Ectodermal cell (in vitro differentiated cells): ENCODE measurements around the gene HCK.

ENCODE experiments used
- H3K27ac ChIP-seq: 2 replicates; pipeline ENCODE4 v1.7.0; 2013; ENCODE audit warnings: mild to moderate bottlenecking, low read depth, low read length; ENCODE audit not compliant: insufficient read depth, poor library complexity, severe bottlenecking
- H3K27me3 ChIP-seq: 2 replicates; pipeline ENCODE4 v1.7.0; 2013; ENCODE audit warnings: mild to moderate bottlenecking, low read length; ENCODE audit not compliant: insufficient read depth, control insufficient read depth, poor library complexity, severe bottlenecking
- H3K36me3 ChIP-seq: one replicate; pipeline ENCODE4 v1.7.0; 2013; ENCODE audit warnings: low read length; ENCODE audit not compliant: control insufficient read depth, insufficient read depth
- H3K4me1 ChIP-seq: one replicate; pipeline ENCODE4 v1.7.0; 2013; ENCODE audit warnings: low read length; ENCODE audit not compliant: control insufficient read depth, insufficient read depth
- H3K4me3 ChIP-seq: 2 replicates; pipeline ENCODE4 v1.7.0; 2013; ENCODE audit warnings: low read depth, low read length, control low read depth; ENCODE audit not compliant: insufficient read depth
- H3K9me3 ChIP-seq: 2 replicates; pipeline ENCODE4 v1.7.0; 2013; ENCODE audit warnings: mild to moderate bottlenecking, low read length, moderate library complexity; ENCODE audit not compliant: control insufficient read depth
- WGBS, 2 experiments: methylation state at CpG; one replicate each; pipeline ENCODE4 v1.1.7; 2013; ENCODE audit warnings: missing lambda C conversion rate in 2 of 2; 5-methylcytosine and 5-hydroxymethylcytosine counted together

HCK gene

DNA sequence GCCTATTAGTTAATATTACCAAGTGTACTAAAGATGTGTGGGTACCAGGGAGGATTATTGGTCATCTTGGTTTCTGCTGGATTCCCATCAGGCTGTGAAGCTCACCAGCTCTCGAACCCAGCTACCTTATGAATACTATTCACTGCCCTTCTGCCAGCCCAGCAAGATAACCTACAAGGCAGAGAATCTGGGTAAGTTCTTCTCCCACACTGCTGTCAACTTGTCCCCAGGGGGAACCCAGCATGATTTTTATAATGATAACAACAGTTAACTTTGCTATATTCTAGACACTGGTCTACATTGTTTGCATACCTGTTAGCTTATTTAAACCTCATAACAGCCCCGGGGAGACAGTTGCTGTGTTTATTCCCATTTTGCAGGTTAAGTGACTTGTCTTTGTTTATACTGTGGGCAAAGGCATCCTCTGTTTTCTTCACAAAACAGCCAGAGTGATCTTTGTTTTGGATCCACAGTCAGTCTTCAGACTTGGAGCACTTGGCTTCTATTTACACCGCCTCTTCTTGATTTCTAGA lies 84.0 kb downstream of the HCK start:
- Histone ChIP-seq H3K27ac (no peak overlapping the region), H3K9me3 (no peaks in the 10 kb centered on the region), H3K4me1 (no peaks in the 10 kb centered on the region), H3K36me3 (peaks cover 30% of the 10 kb centered on the region), H3K27me3 (no peaks in the 10 kb centered on the region), H3K4me3 (no peak overlapping the region)
- WGBS, 2 experiments: 91 to 96% methylated on average over 3 of the region's 3 CpGs

DNA sequence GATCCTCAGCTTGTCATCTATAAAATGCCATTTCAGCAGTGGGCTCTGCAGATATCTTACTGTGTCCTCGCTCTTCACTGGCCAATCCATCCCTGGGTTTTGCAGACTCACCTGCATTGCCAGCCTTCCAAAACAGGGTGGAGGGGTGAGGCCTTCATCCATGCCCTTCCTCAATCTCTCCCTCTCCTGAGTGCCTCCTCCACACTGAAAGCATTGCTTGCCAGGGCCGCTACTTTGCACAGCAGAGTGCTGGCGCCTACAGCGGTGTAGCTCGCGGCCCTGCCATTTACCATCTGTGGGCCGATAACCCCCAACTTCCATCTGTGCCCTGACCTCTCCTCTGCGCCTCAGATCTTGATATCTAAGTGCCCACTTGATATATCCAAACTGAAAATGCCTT lies 86.9 kb downstream of the HCK start:
- Histone ChIP-seq H3K4me1 (no peaks in the 10 kb centered on the region), H3K27ac (no peak overlapping the region), H3K4me3 (no peak overlapping the region), H3K36me3 (peaks cover 45% of the 10 kb centered on the region), H3K27me3 (no peaks in the 10 kb centered on the region), H3K9me3 (no peaks in the 10 kb centered on the region)
- WGBS, 2 experiments: 94 to 96% methylated on average over 8 of the region's 8 CpGs

DNA sequence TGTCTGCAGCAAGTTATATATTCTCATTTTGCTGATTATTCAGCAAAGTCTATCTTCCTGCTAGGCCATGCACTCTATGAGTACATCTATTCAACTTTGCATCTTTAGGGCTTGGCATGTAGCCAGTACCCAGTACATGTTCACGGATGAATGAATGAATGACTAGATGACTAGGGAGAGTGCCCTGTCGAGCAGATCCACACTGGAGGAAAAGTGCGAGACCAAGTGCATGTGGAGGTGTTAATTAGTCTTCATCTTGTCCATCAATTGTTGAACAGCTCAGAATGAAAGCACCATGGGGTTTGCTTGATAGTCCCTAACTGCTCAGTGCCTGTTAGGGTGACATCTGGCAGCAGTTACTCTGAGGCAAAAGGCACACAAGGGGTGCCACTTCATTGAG lies 87.9 kb downstream of the HCK start:
- no peak overlapping the region for H3K4me3 ChIP-seq
- no peaks in the 10 kb centered on the region for H3K4me1 ChIP-seq
- peaks cover 50% of the 10 kb centered on the region for H3K36me3 ChIP-seq
- H3K9me3 ChIP-seq: no peaks in the 10 kb centered on the region
- H3K27ac ChIP-seq: no peak overlapping the region
- WGBS, 2 experiments: 93 to 95% methylated on average over 3 of the region's 3 CpGs
- no peaks in the 10 kb centered on the region for H3K27me3 ChIP-seq

DNA sequence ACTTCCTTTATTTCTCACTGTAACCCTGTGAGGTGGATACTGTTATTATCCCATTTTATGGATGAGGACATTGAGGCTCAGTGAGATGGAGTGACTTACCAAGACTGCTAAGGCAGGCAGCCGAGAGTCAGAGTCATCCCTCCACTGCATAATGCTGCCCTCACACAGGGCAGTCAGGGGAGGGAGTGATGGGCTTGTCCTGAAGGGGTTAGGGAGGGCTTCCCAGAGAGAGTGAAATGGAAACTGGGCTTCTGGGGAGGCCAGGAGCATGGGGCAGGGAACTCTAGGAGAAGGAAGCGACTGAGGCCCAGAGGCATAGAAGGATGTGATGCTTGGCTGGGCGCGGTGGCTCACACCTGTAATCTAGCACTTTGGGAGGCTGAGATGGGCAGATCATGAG lies 88.6 kb downstream of the HCK start:
- no peaks in the 10 kb centered on the region for H3K27me3 ChIP-seq
- peaks cover 57% of the 10 kb centered on the region for H3K36me3 ChIP-seq
- no peak overlapping the region for H3K4me3 ChIP-seq
- H3K27ac ChIP-seq: no peak overlapping the region
- WGBS, 2 experiments: 92 to 99% methylated on average over 4 of the region's 4 CpGs
- no peaks in the 10 kb centered on the region for H3K4me1 ChIP-seq
- no peaks in the 10 kb centered on the region for H3K9me3 ChIP-seq

DNA sequence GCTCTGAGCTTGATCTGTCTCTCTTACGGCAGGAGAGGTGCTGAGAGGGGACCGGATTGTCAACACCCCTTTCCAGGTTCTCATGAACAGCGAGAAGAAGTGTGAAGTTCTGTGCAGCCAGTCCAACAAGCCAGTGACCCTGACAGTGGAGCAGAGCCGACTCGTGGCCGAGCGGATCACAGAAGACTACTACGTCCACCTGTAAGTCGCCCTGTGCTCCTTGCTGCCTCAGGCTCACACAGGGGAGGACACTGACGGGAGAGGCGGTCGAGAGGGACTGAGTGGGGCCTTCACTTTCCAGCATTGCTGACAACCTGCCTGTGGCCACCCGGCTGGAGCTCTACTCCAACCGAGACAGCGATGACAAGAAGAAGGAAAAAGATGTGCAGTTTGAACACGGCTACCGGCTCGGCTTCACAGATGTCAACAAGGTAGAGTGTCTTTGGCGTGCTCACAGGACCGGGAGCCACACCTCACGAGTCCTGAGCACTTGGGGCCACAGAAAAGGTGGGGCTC lies 89.5 kb downstream of the HCK start:
- 96 to 97% methylated on average over 21 of the region's 21 CpGs for WGBS, 2 experiments

DNA sequence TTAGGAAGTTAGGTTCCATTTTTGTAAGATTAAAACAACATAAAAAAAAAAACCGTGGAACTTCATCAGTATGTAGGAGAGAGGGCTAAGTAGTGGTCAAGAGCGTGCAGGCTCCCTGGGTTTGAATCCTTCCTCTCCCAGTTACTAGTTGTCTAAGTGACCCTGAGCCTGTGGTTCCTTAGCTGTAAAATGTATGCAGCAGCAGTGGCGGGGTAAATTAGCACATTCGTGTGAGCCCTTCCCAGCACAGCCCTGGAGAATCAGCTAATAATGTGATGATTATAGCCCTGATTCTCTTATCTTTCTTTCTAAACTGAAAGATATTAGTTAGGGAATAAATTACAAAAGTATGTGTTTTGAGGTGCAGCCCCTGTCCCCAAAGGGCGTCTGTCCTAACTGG lies 90.0 kb downstream of the HCK start:
- 90 to 96% methylated on average over 5 of the region's 5 CpGs for WGBS, 2 experiments
- Histone ChIP-seq H3K9me3 (no peaks in the 10 kb centered on the region), H3K27me3 (no peaks in the 10 kb centered on the region), H3K4me1 (no peaks in the 10 kb centered on the region), H3K27ac (no peak overlapping the region), H3K36me3 (peaks cover 57% of the 10 kb centered on the region), H3K4me3 (no peak overlapping the region)

More for the DNA sequence above, 89.5 kb downstream of the HCK start:
- Histone ChIP-seq H3K27me3 (no peaks in the 10 kb centered on the region), H3K27ac (no peak overlapping the region), H3K4me1 (no peaks in the 10 kb centered on the region), H3K9me3 (no peaks in the 10 kb centered on the region), H3K4me3 (no peak overlapping the region), H3K36me3 (peaks cover 62% of the 10 kb centered on the region)

DNA sequence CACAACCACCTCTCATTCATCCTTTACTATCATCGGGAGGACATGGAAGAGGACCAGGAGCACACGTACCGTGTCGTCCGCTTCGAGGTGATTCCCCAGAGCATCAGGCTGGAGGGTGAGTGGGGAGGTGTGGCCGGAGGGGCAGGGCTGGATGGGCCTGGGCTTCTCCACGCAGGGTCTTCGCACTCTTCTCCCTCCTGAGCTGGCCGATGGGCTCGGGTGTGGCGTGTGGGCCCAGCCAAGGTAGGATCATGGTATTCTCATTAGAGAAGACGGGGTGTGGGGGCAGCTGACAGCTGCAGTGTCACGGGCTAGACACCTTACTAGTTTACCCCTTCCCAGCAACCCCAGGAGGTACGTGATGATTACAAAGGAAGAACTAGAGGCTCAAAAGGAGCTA lies 90.9 kb downstream of the HCK start:
- Histone ChIP-seq H3K4me3 (no peak overlapping the region), H3K9me3 (no peaks in the 10 kb centered on the region), H3K36me3 (peaks cover 49% of the 10 kb centered on the region), H3K4me1 (no peaks in the 10 kb centered on the region), H3K27me3 (no peaks in the 10 kb centered on the region), H3K27ac (no peak overlapping the region)
- 96 to 97% methylated on average over 15 of the region's 15 CpGs for WGBS, 2 experiments

DNA sequence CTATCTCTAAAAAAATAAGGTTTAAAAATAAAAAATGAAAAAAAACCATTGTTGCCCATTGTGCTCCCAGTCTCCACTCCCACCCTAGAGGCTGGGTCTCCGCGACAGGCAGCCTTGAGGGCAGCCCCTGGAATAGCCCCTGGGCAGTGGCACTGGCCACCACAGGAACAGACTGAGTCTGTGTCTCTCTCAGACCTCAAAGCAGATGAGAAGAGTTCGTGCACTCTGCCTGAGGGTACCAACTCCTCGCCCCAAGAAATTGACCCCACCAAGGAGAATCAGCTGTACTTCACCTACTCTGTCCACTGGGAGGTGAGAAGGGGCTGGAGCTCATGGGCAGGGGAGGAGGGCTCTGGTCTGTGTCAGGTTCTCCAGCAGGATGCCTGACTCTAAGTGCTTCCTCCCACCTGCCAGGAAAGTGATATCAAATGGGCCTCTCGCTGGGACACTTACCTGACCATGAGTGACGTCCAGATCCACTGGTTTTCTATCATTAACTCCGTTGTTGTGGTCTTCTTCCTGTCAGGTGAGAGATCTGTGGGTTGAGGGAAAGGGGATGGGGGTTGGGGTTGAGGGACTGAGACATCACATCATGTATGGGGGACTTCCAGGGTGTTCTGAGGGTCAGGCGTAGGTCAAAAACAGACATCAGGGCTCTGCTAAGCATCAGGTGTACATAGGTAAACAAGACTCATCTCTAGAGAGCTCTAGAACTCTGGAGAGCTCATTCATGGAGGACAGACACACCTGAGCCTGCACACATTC lies 93.0 kb downstream of the HCK start:
- Histone ChIP-seq H3K4me1 (no peaks in the 10 kb centered on the region), H3K9me3 (no peaks in the 10 kb centered on the region), H3K4me3 (no peak overlapping the region), H3K36me3 (peaks cover 44% of the 10 kb centered on the region), H3K27me3 (no peaks in the 10 kb centered on the region), H3K27ac (no peak overlapping the region)
- WGBS, 2 experiments: 95 to 97% methylated on average over 8 of the region's 8 CpGs

DNA sequence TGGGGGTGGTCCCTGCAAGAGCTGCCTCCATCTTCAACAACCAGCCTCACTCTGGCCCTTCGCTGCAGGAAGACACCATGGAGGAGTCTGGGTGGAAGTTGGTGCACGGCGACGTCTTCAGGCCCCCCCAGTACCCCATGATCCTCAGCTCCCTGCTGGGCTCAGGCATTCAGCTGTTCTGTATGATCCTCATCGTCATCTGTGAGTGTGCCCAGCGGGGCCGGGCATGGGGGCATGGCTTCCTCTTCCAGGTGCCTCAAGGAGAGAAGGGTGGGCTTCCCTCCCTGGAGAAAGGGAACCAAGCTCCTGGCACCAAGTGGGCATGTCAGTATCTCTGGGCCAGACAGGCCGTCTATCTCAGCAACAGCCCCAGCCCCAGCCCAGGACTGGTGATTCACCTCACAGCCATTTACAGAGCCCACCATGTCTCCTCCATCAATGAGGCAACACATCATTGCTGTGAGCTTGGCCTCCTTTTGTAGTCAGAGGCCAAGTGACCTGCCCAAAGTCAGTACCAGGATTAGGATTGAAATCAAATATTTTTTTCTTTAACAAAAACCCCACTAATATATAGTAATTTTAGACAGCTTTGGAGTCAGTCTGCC lies 97.6 kb downstream of the HCK start:
- Histone ChIP-seq H3K36me3 (peaks cover 55% of the 10 kb centered on the region), H3K4me3 (no peak overlapping the region), H3K9me3 (no peaks in the 10 kb centered on the region), H3K4me1 (no peaks in the 10 kb centered on the region), H3K27ac (no peak overlapping the region), H3K27me3 (no peaks in the 10 kb centered on the region)
- 94 to 97% methylated on average over 8 of the region's 8 CpGs for WGBS, 2 experiments

DNA sequence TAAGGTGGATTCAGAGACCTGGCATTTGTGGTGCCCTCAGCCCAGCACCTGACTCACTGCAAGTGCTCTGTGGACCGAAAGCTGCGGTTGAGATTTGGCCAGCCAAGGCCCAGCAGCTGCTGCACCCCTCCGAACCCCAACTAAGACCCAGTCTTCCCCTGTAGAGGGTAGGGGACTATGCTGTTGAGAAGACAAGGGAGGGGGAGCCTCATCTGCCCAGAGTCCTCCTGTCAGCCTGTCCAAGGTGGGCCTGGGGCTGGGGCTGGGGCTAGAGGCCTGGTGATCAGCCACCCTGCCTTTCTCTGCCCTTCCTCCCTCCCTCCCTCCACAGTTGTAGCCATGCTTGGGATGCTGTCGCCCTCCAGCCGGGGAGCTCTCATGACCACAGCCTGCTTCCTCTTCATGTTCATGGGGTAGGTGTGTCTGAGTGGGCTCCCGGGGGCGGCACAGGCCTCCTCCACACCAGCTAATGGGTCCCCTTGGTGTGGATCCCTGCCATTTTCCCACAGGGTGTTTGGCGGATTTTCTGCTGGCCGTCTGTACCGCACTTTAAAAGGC lies 98.3 kb downstream of the HCK start:
- Histone ChIP-seq H3K36me3 (peaks cover 48% of the 10 kb centered on the region), H3K4me3 (no peak overlapping the region), H3K27me3 (no peaks in the 10 kb centered on the region), H3K27ac (no peak overlapping the region), H3K9me3 (no peaks in the 10 kb centered on the region), H3K4me1 (no peaks in the 10 kb centered on the region)
- 91 to 94% methylated on average over 10 of the region's 10 CpGs for WGBS, 2 experiments
